Activated T-cell treated with anti-CD3 and anti-CD28 coated beads, Interleukin-2, amount 50 U/mL, for 4 hours (primary cell): ENCODE data around the gene RAB9A. TPM values are rescaled to one million over a fixed set of nuclear protein-coding genes. Genes with fewer than 3 reads are reported as not detected.

Experiments
- ATAC-seq, 2 donors: fragments of 200-7000 bp; cut with Tn5 transposase; one replicate each; pipeline ENCODE4 v1.10.0; 2021
- DNase-seq: peaks from one replicate; pipeline ENCODE4 v3.0.0-alpha.2; 2020
- H3K27me3 Mint-ChIP-seq: one replicate; pipeline ENCODE4 v1.8.0; 2021; ENCODE audit warnings: low read depth, mixed read lengths
- H3K36me3 Mint-ChIP-seq: one replicate; pipeline ENCODE4 v1.8.0; 2022; ENCODE audit warnings: mixed read lengths; ENCODE audit not compliant: insufficient read depth
- H3K4me1 Mint-ChIP-seq: one replicate; pipeline ENCODE4 v1.8.0; 2021; ENCODE audit warnings: low read depth, mixed read lengths
- H3K4me3 Mint-ChIP-seq: one replicate; pipeline ENCODE4 v1.8.0; 2021; ENCODE audit warnings: mild to moderate bottlenecking, moderate library complexity, mixed read lengths
- H3K9me3 Mint-ChIP-seq: one replicate; pipeline ENCODE4 v1.8.0; 2021; ENCODE audit warnings: mixed read lengths
- total RNA-seq, 3 donors: library from RNA; stranded (reverse); gene quantifications; one replicate each; pipeline ENCODE4 v1.2.1, GENCODE V29; 2021

RAB9A gene
- total RNA-seq, 3 donors from 2014 or later: 11.8 to 17.8 (median 17.3) TPM

- Mint-ChIP-seq H3K9me3 (no peaks in the 10 kb centered on the region), H3K36me3 (peaks cover 14% of the 10 kb centered on the region), H3K27me3 (no peaks in the 10 kb centered on the region), H3K4me1 (peaks cover 19% of the 10 kb centered on the region), H3K4me3 (no peak overlapping the region)
- no peak for ATAC-seq
- DNase-seq: no peak
Observed at GRCh38 chrX:13759152-13759718, 70.3 kb downstream of the RAB9A start.

Other genes starting within 250 kb of the RAB9A start
- under 1 TPM; 0.13 to 0.30 (median 0.24) TPM for gene EGFL6, start 119.5 kb upstream of the RAB9A start, total RNA-seq
- 1 to 10 TPM; 1.4 to 2.2 (median 1.4) TPM for gene TCEANC, start 36.0 kb upstream of the RAB9A start, total RNA-seq
- gene TRAPPC2, start 45.5 kb downstream of the RAB9A start, total RNA-seq: 10 to 100 TPM; 11.7 to 19.9 (median 15.8) TPM
- 10 to 100 TPM; 20.0 to 26.8 (median 20.1) TPM for gene OFD1, start 45.6 kb downstream of the RAB9A start, total RNA-seq
- gene GPM6B, start 128.0 kb downstream of the RAB9A start, total RNA-seq: under 1 TPM; 0.08 to 0.13 (median 0.10) TPM